HL-60 (cell line): ENCODE data around the gene RUFY4.
"Not testable (repeated sequence)": the region's sequence is repeated elsewhere in the genome, so short reads cannot be mapped to it uniquely, and the experiment has no call there.

Experiments used
- DNase-seq, 2 experiments: peaks; one replicate each; pipeline ENCODE4 v3.0.0-alpha.2; 2010 to 2020; ENCODE audit warnings: low read depth in 1 of 2, low spot score in 1 of 2
- H3K27ac ChIP-seq: fragments of 250-450 bp; sonication (Bioruptor Pico); replicated peaks from 2 replicates; pipeline ENCODE4 v1.5.1; 2020; ENCODE audit warnings: mild to moderate bottlenecking, moderate library complexity
- H3K27me3 ChIP-seq: fragments of 250-450 bp; sonication (Bioruptor Pico); 2 replicates; pipeline ENCODE4 v1.5.1; 2021; ENCODE audit warnings: mild to moderate bottlenecking, moderate library complexity; ENCODE audit not compliant: insufficient read depth, poor library complexity, severe bottlenecking
- H3K4me3 ChIP-seq: replicated peaks from 2 replicates; pipeline ENCODE4 v1.5.1; 2011; ENCODE audit warnings: mild to moderate bottlenecking, control low read depth, low read length; ENCODE audit not compliant: insufficient read depth
- GABPA ChIP-seq: IDR thresholded peaks from 2 replicates; pipeline ENCODE4 v1.6.1; 2012; ENCODE audit warnings: low read depth
- POLR2AphosphoS5 ChIP-seq: IDR thresholded peaks from 2 replicates; pipeline ENCODE4 v1.6.1; 2012; ENCODE audit warnings: low read depth
- SPI1 ChIP-seq: IDR thresholded peaks from 2 replicates; pipeline ENCODE4 v1.6.1; 2012; ENCODE audit warnings: low read depth, mild to moderate bottlenecking, borderline replicate concordance
- TF ChIP-seq, protein P1 (sequence below): IDR thresholded peaks from 2 replicates; pipeline ENCODE4 v1.6.1; 2012; ENCODE audit warnings: low read depth; ENCODE audit not compliant: insufficient replicate concordance
- TF ChIP-seq, protein P2 (sequence below): IDR thresholded peaks from one replicate; pipeline ENCODE4 v1.5.1; 2011; ENCODE audit warnings: low read length, control low read depth, inconsistent platforms; ENCODE audit not compliant: insufficient read depth

Gene RUFY4

DNA sequence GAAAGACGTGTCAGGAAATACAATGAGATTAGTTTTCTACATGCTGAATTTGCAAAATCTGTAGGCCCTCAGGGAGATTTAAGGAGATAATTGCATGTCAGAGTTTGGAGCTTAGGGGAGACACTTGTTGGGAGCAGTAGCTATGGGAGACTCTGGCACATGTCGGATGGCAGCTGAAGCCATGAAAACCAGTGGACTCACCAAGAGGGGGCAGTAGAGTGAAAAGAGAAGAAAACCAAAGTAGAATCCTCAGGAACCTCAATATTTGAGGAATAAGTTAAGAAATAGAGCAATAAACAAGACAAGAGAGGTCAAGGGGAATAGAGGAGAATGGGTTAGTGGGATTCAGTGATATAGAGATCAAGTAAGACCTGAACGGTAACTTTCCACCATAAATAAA lies 24.8 kb downstream of the RUFY4 start:
- Histone ChIP-seq H3K4me3 (no peak overlapping the region), H3K27ac (no peak overlapping the region), H3K27me3 (no peaks in the 10 kb centered on the region)
- DNase-seq: no peak
- TF ChIP-seq, protein P1, sequence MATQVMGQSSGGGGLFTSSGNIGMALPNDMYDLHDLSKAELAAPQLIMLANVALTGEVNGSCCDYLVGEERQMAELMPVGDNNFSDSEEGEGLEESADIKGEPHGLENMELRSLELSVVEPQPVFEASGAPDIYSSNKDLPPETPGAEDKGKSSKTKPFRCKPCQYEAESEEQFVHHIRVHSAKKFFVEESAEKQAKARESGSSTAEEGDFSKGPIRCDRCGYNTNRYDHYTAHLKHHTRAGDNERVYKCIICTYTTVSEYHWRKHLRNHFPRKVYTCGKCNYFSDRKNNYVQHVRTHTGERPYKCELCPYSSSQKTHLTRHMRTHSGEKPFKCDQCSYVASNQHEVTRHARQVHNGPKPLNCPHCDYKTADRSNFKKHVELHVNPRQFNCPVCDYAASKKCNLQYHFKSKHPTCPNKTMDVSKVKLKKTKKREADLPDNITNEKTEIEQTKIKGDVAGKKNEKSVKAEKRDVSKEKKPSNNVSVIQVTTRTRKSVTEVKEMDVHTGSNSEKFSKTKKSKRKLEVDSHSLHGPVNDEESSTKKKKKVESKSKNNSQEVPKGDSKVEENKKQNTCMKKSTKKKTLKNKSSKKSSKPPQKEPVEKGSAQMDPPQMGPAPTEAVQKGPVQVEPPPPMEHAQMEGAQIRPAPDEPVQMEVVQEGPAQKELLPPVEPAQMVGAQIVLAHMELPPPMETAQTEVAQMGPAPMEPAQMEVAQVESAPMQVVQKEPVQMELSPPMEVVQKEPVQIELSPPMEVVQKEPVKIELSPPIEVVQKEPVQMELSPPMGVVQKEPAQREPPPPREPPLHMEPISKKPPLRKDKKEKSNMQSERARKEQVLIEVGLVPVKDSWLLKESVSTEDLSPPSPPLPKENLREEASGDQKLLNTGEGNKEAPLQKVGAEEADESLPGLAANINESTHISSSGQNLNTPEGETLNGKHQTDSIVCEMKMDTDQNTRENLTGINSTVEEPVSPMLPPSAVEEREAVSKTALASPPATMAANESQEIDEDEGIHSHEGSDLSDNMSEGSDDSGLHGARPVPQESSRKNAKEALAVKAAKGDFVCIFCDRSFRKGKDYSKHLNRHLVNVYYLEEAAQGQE: no peak
- TF ChIP-seq SPI1: no peak
- no peak for TF ChIP-seq GABPA
- TF ChIP-seq POLR2AphosphoS5: no peak
- TF ChIP-seq, protein P2, sequence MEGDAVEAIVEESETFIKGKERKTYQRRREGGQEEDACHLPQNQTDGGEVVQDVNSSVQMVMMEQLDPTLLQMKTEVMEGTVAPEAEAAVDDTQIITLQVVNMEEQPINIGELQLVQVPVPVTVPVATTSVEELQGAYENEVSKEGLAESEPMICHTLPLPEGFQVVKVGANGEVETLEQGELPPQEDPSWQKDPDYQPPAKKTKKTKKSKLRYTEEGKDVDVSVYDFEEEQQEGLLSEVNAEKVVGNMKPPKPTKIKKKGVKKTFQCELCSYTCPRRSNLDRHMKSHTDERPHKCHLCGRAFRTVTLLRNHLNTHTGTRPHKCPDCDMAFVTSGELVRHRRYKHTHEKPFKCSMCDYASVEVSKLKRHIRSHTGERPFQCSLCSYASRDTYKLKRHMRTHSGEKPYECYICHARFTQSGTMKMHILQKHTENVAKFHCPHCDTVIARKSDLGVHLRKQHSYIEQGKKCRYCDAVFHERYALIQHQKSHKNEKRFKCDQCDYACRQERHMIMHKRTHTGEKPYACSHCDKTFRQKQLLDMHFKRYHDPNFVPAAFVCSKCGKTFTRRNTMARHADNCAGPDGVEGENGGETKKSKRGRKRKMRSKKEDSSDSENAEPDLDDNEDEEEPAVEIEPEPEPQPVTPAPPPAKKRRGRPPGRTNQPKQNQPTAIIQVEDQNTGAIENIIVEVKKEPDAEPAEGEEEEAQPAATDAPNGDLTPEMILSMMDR: no peak

DNA sequence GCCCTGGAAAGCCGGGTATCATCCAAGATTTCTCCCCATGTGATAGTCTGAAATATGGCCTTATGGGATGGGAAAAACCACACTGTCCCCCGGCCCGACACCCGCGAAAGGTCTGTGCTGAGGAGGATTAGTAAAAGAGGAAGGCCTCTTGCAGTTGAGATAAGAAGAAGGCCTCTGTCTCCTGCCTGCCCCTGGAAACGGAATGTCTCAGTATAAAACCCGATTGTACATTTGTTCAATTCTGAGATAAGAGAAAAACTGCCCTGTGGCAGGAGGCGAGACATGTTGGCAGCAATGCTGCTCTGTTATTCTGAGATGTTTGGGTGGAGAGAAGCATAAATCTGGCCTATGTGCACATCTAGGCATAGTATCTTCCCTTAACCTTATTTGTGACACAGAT lies 26.8 kb downstream of the RUFY4 start:
- H3K4me3 ChIP-seq: no peak overlapping the region
- no peak overlapping the region for H3K27ac ChIP-seq
- TF ChIP-seq, protein P1: no peak
- no peak for TF ChIP-seq GABPA
- TF ChIP-seq SPI1: peak; percentile 69
- no peak for DNase-seq
- H3K27me3 ChIP-seq: no peaks in the 10 kb centered on the region

DNA sequence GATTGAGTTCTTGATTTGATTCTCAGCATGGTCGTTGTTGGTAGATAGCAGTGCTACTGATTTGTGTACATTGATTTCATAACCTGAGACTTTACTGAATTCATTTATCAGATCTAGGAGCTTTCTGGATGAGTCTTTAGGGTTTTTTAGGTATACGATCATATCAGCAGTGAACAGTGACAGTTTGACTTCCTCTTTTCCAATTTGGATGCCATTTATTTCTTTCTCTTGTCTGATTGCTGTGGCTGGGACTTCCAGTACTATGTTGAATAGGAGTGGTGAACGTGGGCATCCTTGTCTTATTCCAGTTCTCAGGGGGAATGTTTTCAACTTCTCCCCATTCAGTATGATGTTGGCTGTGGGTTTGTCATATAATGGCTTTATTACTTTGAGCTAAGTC lies 28.9 kb downstream of the RUFY4 start:
- no peak overlapping the region for H3K4me3 ChIP-seq
- no peak overlapping the region for H3K27ac ChIP-seq
- no peak for DNase-seq
- TF ChIP-seq SPI1: peak; percentile 68; the same call in 1 of the 2 replicates
- TF ChIP-seq POLR2AphosphoS5: no peak
- H3K27me3 ChIP-seq: no peaks in the 10 kb centered on the region

DNA sequence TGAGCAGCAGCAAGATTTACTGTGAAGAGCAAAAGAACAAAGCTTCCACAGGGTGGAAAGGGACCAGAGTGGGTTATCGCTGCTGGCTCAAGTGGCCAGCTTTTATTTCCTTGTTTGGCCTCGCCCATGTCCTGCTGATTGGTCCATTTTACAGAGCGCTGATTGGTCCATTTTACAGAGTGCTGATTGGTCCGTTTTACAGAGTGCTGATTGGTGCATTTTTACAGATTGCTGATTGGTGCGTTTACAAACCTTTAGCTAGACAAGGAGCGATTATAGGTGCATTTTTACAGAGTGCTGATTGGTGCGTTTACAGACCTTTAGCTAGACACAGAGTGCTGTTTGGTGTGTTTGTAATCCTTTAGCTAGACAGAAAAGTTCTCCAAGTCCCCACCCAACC lies 39.8 kb downstream of the RUFY4 start:
- not testable (repeated sequence) for DNase-seq, H3K27me3 ChIP-seq, H3K4me3 ChIP-seq, H3K27ac ChIP-seq

DNA sequence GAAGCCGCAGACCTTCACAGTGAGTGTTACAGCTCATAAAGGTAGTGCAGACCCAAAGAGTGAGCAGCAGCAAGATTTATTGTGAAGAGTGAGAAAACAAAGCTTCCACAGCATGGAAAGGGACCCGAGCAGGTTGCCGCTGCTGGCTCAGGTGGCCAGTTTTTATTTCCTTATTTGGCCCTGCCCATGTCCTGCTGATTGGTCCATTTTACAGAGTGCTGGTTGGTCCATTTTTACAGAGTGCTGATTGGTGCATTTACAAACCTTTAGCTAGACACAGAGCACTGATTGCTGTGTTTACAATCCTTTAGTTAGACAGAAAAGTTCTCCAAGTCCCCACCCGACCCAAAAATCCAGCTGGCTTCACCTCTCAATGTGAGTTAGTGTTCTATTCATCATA lies 52.7 kb downstream of the RUFY4 start:
- not testable (repeated sequence) for H3K4me3 ChIP-seq, DNase-seq, H3K27ac ChIP-seq, H3K27me3 ChIP-seq

DNA sequence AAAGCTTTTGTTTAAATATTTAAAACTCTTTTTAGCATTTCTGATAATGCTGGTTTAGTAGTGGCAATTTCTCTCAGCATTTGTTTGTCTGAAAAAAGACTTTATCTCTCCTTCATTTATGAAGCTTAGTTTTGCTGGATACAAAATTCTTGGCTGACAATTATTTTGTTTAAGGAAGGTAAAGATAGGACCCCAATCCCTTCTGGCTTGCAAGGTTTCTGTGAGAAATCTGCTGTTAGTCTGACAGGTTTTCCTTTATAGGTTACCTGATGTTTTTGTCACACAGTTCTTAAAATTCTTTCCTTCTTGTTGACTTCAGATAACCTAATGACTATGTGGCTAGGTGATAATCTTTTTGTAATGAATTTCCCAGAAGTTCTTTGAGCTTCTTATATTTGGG lies 53.2 kb downstream of the RUFY4 start:
- not testable (repeated sequence) for DNase-seq, H3K27ac ChIP-seq, H3K4me3 ChIP-seq, H3K27me3 ChIP-seq

DNA sequence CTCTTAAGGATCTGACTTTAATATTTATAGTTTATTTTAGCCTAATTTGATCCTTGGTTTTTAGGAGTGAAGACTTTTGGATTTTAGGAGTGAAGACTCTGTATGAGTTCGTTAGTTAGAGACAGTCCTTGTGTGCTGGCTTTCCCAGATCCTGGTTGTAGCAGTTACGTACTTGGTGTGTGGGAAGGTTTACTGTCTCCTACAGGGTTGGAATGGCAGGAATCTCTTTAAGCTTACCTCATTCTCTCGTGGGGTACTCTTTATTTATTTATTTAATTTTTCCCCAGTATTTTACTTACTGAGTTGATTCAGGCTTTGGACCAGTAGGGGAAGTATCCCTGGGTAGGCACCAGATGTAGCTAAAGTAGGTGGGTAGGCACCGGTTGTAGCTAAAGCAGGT lies 54.9 kb downstream of the RUFY4 start:
- peak overlapping the region; percentile 93 for H3K27ac ChIP-seq
- TF ChIP-seq GABPA: no peak
- TF ChIP-seq, protein P2: no peak
- TF ChIP-seq, protein P1: no peak
- TF ChIP-seq POLR2AphosphoS5: no peak
- TF ChIP-seq SPI1: no peak
- H3K4me3 ChIP-seq: no peak overlapping the region
- H3K27me3 ChIP-seq: no peaks in the 10 kb centered on the region
- DNase-seq: no peak
